Stimulated activated CD4-positive, alpha-beta T cell treated with anti-CD3 and anti-CD28 coated beads, Interleukin-15, amount 100 ng/mL, for 48 hours (primary cell): ENCODE measurements around the gene MAEA.
"Not testable (repeated sequence)": the region's sequence is repeated elsewhere in the genome, so short reads cannot be mapped to it uniquely, and the experiment has no call there.

Experiments used
- DNase-seq, 2 donors: peaks; one replicate each; pipeline ENCODE4 v3.0.0-alpha.2; 2020; ENCODE audit warnings: low read depth in 2 of 2

The MAEA gene

GRCh38 chr4:1279253-1279652 is 10.4 kb upstream of the MAEA start:
- no peak for DNase-seq

- no peak for DNase-seq
Observed at GRCh38 chr4:1283711-1284110, 6.0 kb upstream of the MAEA start.

GRCh38 chr4:1285151-1285789 is 4.4 kb upstream of the MAEA start:
- no peak for DNase-seq

GRCh38 chr4:1285790-1286553 is 3.7 kb upstream of the MAEA start:
- DNase-seq: peak in 1 of 2 donors; percentile 39

GRCh38 chr4:1288786-1289185 is 905 bp upstream of the MAEA start:
- DNase-seq: no peak

GRCh38 chr4:1290165-1290977 is 680 bp downstream of the MAEA start:
- no peak for DNase-seq

GRCh38 chr4:1291091-1291490 is 1.4 kb downstream of the MAEA start:
- DNase-seq: no peak

GRCh38 chr4:1291996-1292702 is 2.5 kb downstream of the MAEA start:
- no peak for DNase-seq

- not testable (repeated sequence) for DNase-seq
Observed at GRCh38 chr4:1292703-1293011, 3.0 kb downstream of the MAEA start.

- DNase-seq: no peak
Observed at GRCh38 chr4:1293531-1293941, 3.8 kb downstream of the MAEA start.

GRCh38 chr4:1293991-1294390 is 4.3 kb downstream of the MAEA start:
- DNase-seq: no peak

- no peak for DNase-seq
Observed at GRCh38 chr4:1294424-1294823, 4.7 kb downstream of the MAEA start.

GRCh38 chr4:1294891-1295290 is 5.2 kb downstream of the MAEA start:
- DNase-seq: no peak

- no peak for DNase-seq
Observed at GRCh38 chr4:1295405-1296055, 5.8 kb downstream of the MAEA start.

GRCh38 chr4:1296324-1297022 is 6.8 kb downstream of the MAEA start:
- DNase-seq: no peak

GRCh38 chr4:1297023-1297395 is 7.3 kb downstream of the MAEA start:
- DNase-seq: no peak

GRCh38 chr4:1297456-1298325 is 8.0 kb downstream of the MAEA start:
- no peak for DNase-seq

GRCh38 chr4:1298461-1298860 is 8.8 kb downstream of the MAEA start:
- no peak for DNase-seq

- DNase-seq: no peak
Observed at GRCh38 chr4:1299301-1299860, 9.7 kb downstream of the MAEA start.
